ENCODE results near the gene ZIC5.

ZIC5 gene

GRCh38 chr13:99975626-99976025 lies 4.1 kb upstream of the ZIC5 start:
- DNase-seq: no peak

DNA sequence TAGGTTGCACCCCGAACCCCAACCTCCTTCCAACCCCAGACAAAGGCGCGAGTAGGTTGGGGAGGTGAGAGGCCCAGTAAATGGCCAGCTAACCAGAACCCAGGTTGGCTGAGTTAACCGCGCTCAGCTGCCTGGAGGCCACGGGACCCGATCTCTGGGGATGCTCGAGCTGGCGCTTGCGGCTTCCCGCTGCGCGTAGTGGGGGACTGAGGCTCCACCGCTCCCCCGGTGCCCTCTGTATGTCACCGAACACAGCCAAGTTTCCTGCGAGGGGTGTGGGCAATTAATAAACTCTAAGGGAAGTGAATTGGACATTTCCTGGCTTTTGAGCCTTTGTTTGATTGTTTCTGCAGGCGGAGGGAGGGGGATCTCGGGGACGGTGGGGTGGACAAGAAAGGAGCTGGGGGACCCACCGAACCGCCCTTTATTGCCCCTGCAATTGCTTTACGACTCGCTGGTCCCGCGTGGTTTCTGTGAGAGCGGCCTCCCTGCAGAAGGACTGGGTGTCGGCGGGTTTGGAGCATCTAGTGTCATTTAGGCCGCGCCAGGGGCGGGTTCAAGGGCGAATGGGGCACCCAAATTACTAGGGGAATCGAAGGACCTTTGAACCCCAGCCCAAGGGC lies 3.5 kb upstream of the ZIC5 start:
- no peak for DNase-seq

DNA sequence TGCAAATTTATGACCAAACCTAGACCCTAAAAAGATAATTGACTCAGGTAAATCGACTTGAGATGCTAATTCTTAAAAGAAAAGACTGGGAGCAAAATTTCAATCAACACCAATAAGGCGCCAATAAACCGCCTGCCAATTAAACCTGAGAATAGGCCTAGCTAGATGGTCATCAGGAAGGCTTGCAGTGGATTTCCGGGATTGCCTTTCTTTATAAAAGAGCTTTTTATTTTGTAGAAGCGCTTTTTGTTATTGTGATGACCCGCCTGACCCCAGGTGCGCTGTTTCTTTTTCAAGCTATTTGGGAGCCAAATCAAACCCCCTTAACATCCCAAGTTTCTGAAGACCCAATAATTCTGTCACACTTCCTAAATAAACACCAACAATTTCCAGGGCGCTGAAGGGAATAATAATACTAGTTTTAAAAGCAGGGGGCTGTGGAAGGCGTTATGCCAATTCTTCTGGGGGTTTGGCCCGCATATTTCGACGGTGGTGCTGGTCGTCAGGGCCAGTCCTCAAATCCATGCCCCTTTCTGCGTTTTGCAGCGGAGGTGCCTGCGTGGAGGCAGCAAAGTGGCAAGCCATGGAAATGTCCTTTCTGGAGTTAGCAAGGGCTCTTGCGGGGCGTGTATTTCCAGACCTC lies 2.9 kb upstream of the ZIC5 start:
- no peak for DNase-seq

DNA sequence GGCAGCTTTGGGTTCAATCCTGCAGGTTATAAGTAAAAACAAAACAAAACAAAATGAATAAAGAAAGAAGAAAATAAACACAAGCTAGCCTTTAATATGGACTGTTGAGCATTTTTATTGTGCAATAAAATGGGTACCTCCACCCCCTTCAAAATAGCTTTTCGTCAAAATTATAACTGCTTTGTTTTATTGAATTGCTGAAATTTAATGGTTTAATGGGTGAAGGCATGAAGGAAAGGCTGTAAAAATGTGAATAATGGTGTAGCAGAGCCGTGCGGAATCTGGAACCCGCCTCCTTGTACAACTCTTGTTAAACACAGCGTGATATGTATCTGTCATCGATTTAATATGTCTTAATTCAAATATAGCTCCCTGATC lies 2.2 kb upstream of the ZIC5 start:
- no peak for DNase-seq

DNA sequence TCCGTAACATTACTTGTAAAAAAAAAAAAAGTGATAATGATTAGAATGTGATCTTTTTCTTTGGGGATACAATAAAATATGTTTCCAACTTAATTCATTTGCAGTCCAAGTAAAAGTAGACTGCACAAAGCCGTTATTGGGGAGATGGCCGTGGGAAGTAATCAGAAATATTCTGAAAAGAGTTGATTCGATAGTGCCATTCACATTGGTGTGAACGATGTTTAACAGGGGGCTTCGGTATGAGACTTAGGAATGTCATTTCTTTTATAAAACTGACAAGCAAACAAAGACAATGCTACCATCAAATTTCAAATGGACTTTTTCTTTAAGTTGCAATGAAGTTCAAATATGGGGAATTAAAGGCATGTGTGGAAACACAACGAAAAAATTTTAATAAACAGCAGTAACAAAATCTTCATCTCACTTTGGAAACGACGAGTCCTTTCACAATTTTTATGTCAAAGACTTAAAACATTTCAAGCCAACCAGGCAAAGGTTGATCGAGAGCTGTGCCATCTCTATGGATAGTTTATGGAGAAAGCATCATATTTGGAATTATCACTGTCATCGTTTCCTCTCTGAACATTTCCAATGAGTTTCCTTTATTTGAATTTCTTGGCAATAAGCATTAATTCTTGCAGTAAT lies 1.7 kb upstream of the ZIC5 start:
- DNase-seq: no peak

GRCh38 chr13:99972190-99972731 lies 694 bp upstream of the ZIC5 start:
- DNase-seq: no peak

GRCh38 chr13:99970651-99971575 lies 654 bp downstream of the ZIC5 start:
- no peak for DNase-seq

GRCh38 chr13:99969919-99970650 lies 1.5 kb downstream of the ZIC5 start:
- DNase-seq: no peak

- DNase-seq: no peak
These were observed 2.1 kb downstream of the ZIC5 start for GRCh38 chr13:99969453-99969918.

DNA sequence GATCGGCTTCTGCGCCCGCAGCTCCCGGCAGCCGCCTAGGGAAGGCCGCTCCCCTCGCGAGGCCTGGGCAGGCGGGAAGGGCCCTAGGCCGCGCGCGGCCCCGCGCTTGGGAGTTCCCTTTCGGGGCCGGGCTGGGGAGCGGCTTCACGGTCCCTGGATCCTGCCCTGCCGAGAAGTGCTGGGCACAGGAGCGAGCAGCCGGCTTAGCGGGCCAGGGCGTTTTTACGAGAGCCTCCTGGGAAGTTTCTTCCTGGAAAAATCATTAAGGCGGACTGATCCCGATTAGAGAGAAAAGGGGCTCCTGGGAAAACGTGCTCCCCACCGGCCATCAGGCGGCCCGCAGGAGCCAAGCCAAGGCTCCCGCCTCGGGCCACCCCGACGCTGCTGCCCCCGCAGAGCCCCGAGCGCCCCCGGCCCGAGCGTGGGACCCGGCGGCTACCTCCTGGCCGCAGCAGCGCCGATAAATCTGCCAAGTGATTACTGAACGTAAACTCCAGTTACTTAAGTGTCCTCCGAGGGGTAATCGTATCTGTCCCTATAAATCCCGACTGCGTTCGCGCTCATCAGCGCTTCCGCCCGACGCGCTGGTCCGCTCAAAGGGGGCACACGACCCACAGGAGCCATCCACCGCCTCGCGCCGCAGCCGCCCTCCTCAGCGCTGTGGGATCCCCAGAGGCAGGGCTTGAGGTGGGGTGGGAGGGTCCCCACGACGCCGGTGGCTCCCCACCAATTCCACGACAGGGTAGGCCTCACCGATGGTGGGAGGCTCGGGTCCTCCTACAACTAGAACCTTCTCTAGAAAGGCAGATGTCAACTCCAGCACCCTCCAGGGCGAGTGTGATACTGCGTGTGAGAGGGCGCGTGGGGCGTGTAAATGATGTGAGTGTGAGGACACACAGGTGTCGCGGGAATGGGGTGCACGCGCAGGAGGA lies 2.8 kb downstream of the ZIC5 start:
- no peak for DNase-seq

GRCh38 chr13:99967869-99968520 lies 3.6 kb downstream of the ZIC5 start:
- no peak for DNase-seq

DNA sequence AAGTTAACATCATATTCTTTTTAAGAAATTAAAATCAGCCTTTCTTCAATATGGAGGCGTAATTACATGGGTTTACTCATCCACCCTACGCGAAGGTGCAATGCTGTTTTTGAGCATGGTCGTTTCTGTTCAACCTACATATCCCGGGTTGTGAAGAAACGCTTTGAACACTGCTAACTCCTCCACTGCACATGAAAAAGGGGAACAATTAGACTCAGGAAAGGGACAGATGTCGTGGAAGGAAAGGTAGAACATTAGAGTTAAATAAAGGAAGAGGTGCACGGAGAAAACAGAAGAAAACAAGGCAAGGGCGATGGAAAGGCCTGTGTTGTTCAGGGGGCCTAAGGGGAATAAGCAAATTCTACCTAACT lies 4.1 kb downstream of the ZIC5 start:
- no peak for DNase-seq

DNA sequence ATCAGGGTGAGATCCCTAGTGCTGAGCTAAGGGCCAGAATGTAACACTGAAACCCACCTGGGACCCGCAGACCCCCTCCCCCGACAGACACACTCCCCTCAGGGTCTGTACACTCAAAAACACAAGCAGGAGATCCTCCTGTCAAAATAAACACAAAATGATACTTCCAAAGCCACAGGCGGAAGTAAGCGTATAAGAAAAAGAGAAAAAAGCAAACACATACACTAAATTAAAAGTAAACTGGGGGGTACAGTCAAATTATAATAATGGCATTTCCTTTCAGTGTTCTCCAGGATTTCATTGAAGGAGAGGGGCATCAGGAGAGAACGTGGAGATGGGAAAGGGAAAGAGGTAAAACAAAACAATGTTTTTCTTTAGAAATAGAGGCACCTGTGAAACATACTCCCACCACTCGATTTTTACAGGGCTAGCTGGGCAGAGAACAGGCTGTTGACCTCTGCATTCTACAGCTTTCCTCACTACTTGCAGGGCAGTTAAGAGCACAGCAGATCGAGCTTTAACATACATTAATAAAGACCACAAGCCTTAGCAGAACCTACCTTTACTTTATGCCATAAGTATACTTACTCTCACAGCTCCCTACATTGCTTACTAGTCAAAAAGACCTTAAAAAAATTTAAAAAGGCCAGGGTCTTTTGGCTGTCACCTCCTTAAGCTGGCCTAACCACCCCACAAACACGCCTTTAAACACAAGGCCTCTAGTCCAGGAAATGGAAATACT lies 5.3 kb downstream of the ZIC5 start:
- no peak for DNase-seq

DNA sequence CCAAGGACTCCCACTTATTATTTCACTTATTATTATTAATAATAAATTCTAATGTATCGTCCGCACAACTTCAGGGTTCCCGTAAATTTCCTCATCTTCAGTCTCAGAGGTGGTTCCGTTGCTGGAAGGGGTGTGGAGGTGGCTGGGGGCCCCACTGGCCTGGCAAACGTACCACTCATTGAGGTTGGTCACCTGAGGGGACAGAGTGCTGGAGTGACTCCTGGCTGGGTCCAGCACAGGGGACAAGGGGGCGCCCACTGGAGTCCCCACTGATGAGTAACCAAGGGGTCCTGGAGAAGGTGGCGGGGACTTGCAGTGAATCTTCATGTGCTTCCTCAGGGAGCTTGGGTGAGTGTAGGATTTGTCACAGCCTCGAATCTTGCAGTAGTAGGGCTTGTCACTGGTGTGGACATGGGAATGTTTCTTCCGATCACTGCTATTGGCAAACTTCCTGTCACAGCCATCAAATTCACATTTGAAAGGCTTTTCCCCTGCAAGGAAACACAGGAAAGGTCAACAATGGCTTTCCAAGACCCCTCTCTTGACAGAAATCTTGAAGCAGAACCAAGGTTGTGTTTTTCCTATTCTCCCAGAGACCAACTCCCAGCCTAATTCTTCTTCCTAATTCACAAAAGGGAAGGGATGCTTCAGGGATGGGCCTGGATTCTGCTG lies 6.1 kb downstream of the ZIC5 start:
- DNase-seq: no peak

GRCh38 chr13:99963816-99964339 lies 7.7 kb downstream of the ZIC5 start:
- no peak for DNase-seq

DNA sequence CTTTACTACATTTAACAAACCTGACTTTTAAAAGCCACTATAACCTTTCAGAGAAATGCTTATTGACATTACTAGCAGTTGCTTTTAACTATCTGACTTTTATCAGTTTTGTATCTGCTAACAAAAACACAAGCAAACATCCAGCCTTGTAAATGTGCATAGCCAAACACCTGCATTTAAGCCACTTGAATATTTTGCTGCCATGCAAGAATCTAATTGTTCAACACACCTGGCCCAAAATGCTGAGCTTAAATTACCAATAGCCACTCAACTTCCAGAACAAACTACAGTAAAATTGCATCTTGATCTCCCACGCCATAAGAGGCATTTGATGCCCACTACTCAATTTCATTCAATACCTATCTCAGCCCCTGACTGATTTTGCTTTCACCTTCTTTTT lies 9.3 kb downstream of the ZIC5 start:
- DNase-seq: no peak

DNA sequence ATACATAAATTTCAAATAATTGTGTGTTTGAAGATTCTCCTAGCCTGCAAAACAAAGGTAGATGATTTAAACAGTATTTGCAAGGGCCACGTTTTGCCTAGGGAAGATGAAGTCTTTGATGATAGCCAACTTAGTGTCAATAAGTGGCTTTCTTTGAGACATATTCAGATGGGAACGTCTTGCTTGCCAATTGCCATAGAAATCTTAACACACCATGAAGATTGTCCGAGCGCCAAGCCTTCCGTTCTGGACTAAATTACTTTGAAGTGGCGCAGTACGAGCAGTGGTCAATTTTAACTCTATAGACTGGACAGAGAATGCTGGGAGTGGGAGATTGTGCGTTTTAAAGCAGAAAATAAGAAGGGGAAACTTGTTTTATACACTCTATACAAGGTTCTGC lies 9.9 kb downstream of the ZIC5 start:
- DNase-seq: no peak

DNA sequence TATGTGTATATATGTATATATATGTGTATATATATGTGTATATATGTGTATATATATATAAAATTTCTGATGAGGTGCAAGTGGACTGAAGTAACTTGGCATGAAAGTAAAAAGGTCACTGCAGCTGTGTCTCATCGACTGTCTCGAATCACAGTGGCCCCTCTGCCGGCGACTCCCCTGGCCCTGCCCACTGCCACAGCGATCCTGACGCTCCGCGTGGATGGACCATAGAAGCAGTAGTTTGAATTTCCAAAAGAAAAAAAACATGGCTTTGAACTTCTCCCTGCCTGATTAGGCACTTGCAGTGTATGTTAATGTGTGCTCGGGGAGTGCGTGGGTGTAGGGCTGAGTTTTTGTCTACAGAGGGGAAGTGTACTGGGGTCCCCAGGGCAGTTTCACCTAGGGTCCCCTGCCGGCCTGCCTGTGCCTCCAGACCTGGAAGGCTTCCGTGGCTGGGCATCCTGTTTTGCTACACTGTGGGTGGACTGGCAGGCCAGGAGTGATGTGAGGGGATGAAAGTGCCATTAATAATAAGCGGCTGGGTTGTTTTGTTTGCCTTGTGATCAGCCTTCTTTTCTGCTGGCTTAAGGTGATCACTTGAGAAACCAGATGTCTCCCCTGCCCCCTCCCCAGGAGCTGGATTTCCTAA lies 10.8 kb downstream of the ZIC5 start:
- DNase-seq: no peak

Measured in NCI-H2227 treated with DMSO at 0.1 percent for 48 hours (cell line).